Measurements from ENCODE around the gene GOLGA5.
A peak's percentile ranks its signal among the peaks of the same experiment; 100 is the strongest.
"Not testable (repeated sequence)": the region's sequence is repeated elsewhere in the genome, so short reads cannot be mapped to it uniquely, and the experiment has no call there.

Gene GOLGA5

GRCh38 chr14:92830902-92831301 lies 36.8 kb downstream of the GOLGA5 start:
- DNase-seq = no peak

- no peak for DNase-seq
Observed at GRCh38 chr14:92832137-92832700, 38.1 kb downstream of the GOLGA5 start.

DNA sequence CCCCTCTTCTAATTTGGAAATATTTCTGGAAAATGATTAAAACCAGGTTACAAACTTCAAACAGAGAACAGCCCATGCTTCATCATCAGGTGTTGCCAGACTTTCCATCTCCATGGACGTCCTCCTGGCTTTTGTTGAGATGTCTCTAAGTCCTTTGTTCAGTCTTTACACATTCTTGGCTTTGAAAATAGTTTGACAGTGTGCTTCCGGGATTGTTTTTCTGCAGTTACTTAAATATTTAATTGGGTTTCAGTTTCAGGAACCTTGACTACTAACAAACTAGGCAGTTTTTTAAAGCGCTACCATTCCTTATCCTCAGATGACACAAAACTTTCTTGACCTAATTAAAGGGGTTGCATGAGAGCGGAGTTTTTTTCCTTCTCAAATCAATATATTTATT lies 47.8 kb downstream of the GOLGA5 start:
- DNase-seq = no peak

GRCh38 chr14:92844204-92844603 lies 50.1 kb downstream of the GOLGA5 start:
- DNase-seq = no peak

GRCh38 chr14:92846162-92846897 lies 52.2 kb downstream of the GOLGA5 start:
- no peak for DNase-seq

DNA sequence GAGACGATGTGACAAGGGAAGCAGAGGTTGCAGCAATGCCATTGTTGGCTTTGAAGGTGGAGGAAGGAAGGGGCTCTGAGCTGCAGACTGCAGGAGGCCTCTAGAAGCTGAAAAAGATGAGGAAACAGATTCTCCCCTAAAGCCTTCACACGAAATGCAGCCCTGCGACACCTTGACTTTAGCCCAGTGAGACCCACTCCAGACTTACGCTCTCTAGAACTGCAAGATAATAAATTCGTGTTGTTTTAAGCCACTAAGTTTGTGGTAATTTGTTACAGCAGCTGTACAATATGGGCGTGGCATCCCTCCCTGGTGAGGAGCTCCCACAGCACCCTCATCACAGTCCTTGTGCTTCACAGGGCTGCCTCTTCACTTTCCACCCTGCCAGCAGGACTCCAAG lies 53.2 kb downstream of the GOLGA5 start:
- DNase-seq = no peak

GRCh38 chr14:92847749-92848148 lies 53.6 kb downstream of the GOLGA5 start:
- no peak for DNase-seq

DNA sequence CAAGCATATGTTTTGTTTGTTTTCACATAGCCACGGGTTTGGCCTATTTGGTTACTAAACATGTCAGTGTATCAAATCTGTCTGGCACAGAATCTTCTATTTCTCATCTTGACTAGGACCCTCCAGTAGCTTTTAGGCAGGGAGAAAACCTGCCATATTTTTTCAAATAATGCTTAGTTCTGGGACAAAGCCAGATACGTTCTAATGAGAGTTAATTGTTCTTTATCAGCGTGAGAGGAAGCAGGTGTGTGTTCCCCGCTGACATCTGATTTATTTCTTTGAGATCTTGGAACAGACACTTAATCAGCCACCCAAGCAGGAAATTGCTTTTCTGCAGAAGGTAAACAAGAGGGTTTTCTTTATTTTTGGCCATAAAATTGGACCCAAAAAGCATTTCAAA lies 54.8 kb downstream of the GOLGA5 start:
- peak in 1 of 2 experiments; percentile 13 for DNase-seq

GRCh38 chr14:92850492-92850891 lies 56.4 kb downstream of the GOLGA5 start:
- no peak for DNase-seq

GRCh38 chr14:92853136-92853535 lies 59.0 kb downstream of the GOLGA5 start:
- DNase-seq = not testable (repeated sequence)

GRCh38 chr14:92860049-92860840 lies 66.1 kb downstream of the GOLGA5 start:
- DNase-seq = no peak

DNA sequence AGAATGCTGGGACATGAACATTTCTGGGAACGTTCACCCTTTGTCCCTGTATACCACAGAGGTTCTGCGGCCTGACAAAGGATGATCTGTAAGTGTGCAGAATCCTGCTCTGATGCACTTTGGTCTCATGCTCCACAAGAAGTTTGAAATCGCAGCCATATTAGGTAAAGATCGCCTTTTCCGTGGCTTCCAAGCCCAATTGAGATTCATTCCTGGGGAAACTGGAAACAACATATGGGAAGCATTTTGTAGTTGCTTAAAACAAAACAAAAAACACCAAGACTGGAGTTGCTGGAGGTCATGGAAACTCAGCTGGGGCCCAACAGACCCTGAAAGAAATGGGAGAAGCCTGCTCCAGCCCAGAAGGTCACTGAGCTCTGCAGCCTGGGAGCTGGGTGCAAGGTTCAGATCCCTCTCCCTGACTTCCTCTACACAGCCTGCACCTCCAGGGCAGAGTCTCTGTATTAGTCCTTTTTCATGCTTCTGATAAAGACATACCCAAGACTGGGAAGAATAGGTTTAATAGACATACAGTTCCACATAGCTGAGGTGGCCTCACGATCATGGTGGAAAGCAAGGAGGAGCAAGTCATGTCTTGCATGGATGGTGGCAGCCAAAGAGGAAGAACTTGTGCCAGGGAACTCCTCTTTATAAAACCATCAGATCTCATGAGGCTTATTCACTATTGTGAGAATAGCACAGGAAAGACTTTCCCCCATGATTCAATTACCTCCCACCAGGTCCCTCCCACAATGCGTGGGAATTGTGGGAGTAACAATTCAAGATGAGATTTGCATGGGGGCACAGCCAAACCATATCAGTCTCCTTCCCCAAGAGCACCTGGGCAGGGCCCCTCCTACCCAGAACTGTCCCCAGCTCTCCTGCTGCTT lies 68.0 kb downstream of the GOLGA5 start:
- DNase-seq = no peak

DNA sequence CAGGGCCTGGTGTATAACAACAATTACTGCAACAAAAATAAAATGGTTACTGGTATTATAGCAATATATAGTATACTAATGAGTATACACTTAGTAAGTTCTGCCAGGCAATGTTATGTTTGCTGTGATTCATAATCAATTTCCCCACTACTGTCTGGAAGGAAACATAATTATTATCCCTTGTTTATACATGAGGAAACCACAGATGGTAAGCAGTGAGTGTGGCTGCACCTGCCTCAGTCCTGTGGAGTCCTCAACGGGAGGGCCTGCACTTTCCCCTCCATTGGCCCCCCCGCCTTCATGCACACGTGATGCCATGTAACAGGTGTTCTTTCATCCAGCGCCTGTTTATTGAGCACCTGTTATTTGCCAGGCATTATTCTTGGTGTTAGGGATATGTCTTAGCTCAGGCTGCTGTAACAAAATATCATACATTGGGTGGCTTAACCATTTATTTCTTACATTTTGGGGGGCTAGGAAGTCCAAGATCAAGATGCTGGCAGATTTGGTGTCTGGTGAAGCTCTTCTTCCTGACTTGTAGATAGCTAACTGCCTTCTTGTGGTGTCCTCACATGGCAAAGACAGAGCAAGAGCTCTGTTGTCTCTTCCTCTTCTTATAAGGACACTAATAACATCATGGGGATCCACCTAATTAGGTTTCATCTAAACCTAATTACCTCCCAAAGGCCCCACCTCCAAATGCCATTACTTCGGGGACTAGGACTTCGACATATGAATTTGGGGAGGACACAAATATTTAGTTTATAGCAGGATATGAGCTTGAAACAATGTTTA lies 69.4 kb downstream of the GOLGA5 start:
- no peak for DNase-seq

DNA sequence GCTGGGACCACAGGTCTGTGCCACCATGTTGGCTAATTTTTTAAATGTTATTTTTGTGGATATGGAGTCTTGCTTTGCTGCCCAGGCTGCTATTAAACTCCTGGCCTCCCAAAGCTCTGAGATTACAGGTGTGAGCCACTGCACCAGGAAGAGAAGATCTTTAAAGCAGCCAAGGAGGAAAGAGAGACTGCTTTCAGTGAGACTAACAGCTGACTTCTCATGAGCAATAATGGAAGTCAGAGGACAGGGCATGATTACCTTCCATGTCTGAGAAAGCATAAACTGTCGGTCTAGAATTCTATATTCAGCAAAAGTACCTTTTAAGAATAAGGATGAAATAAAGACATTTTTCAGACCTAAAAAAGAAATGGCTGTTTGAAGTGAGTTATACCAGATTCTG lies 71.6 kb downstream of the GOLGA5 start:
- no peak for DNase-seq

GRCh38 chr14:92866181-92866752 lies 72.2 kb downstream of the GOLGA5 start:
- DNase-seq = peak in 1 of 2 experiments; percentile 28

- DNase-seq = peak; percentile 73 to 90
Observed at GRCh38 chr14:92866901-92867865, 73.1 kb downstream of the GOLGA5 start.

GRCh38 chr14:92874962-92875661 lies 81.0 kb downstream of the GOLGA5 start:
- DNase-seq = no peak

DNA sequence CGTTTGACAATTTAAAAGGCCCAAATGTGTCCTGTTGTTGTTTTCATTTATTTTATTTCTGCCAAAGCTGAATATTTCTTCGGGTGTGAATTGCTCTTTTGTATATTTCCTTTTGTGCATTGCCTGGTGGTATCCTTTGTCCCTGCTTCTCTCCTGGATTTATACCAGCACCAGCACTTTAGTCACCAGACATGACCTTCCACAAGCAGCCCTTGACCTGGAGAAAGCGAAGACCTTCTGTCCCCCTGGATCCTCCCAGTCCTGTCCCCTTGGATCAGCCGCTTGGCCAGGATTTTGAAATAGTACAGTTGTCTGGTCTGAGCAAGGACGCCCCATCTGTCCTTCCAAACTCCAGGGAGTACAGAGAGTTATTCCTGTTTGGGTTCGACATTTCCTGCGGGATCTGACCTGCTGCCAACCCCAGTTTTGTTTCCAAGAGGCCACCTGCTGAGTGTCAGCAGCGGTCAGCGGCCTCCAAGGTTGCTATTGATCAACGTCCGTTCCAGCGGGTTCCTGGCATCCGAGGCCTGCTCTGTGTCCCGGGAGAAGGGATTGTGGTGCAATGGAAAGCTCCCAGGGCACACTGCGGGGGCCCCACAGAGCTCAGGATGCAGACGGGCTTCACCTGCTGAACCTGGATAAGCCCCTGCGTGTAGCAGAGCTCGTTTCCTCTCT lies 83.8 kb downstream of the GOLGA5 start:
- DNase-seq = no peak

- no peak for DNase-seq
Observed at GRCh38 chr14:92880351-92880750, 86.2 kb downstream of the GOLGA5 start.
